Measurements from ENCODE around the gene GSC.

- TF ChIP-seq TAF1 (IDR thresholded peaks at IDR 0.05; ENCODE audit: borderline replicate concordance, low read depth, low read length) (no peak), MXI1 (IDR thresholded peaks at IDR 0.05; ENCODE audit: low read depth, low read length) (no peak), POLR2AphosphoS5 (IDR thresholded peaks at IDR 0.05; ENCODE audit: low read length) (no peak), POLR2A (IDR thresholded peaks at IDR 0.05; ENCODE audit: low read depth, low read length) (no peak)
Observed at GRCh38 chr14:94761997-94762377, 7.9 kb downstream of the GSC start.
